Immature natural killer cell (primary cell): ENCODE measurements around the gene RAB3B. TPM values are rescaled to one million over a fixed set of nuclear protein-coding genes. Genes with fewer than 3 reads are reported as not detected.
"Not testable (repeated sequence)": the region's sequence is repeated elsewhere in the genome, so short reads cannot be mapped to it uniquely, and the experiment has no call there.

Source experiments
- DNase-seq, 3 donors: peaks; one replicate each; pipeline ENCODE4 v3.0.0; 2022; ENCODE audit warnings: mixed read lengths in 1 of 3
- H3K27ac Mint-ChIP-seq, 6 donors: one replicate each; pipeline ENCODE4 v1.8.0; 2020; ENCODE audit warnings: mixed read lengths in 6 of 6, mild to moderate bottlenecking in 5 of 6, inconsistent platforms in 4 of 6, moderate library complexity in 3 of 6
- H3K27me3 Mint-ChIP-seq, 3 donors: one replicate each; pipeline ENCODE4 v1.8.0; 2020 to 2021; ENCODE audit warnings: low read depth in 3 of 3, mild to moderate bottlenecking in 3 of 3, mixed read lengths in 3 of 3, moderate library complexity in 3 of 3, inconsistent platforms in 1 of 3
- H3K36me3 Mint-ChIP-seq, 3 donors: one replicate each; pipeline ENCODE4 v1.8.0; 2020; ENCODE audit warnings: mixed read lengths in 3 of 3, inconsistent platforms in 2 of 3, mild to moderate bottlenecking in 2 of 3
- H3K4me1 Mint-ChIP-seq, 2 donors: one replicate each; pipeline ENCODE4 v1.8.0; 2020; ENCODE audit warnings: inconsistent platforms in 2 of 2, mild to moderate bottlenecking in 2 of 2, mixed read lengths in 2 of 2, moderate library complexity in 1 of 2
- H3K4me3 Mint-ChIP-seq, 5 donors: one replicate each; pipeline ENCODE4 v1.8.0; 2020; ENCODE audit warnings: mild to moderate bottlenecking in 5 of 5, mixed read lengths in 5 of 5, inconsistent platforms in 3 of 5, moderate library complexity in 3 of 5
- H3K9me3 Mint-ChIP-seq, 6 donors: one replicate each; pipeline ENCODE4 v1.8.0; 2020; ENCODE audit warnings: mild to moderate bottlenecking in 6 of 6, mixed read lengths in 6 of 6, inconsistent platforms in 4 of 6, moderate library complexity in 3 of 6
- polyA plus RNA-seq, 3 donors: library from polyadenylated mRNA; unstranded; fragments of 300-500 nt; fragmentation: Illumina TruSeq; gene quantifications; one replicate each; pipeline ENCODE4 v1.2.3, GENCODE V29; 2021

The RAB3B gene
- polyA plus RNA-seq, 3 donors from 2014 or later = not detected

DNA sequence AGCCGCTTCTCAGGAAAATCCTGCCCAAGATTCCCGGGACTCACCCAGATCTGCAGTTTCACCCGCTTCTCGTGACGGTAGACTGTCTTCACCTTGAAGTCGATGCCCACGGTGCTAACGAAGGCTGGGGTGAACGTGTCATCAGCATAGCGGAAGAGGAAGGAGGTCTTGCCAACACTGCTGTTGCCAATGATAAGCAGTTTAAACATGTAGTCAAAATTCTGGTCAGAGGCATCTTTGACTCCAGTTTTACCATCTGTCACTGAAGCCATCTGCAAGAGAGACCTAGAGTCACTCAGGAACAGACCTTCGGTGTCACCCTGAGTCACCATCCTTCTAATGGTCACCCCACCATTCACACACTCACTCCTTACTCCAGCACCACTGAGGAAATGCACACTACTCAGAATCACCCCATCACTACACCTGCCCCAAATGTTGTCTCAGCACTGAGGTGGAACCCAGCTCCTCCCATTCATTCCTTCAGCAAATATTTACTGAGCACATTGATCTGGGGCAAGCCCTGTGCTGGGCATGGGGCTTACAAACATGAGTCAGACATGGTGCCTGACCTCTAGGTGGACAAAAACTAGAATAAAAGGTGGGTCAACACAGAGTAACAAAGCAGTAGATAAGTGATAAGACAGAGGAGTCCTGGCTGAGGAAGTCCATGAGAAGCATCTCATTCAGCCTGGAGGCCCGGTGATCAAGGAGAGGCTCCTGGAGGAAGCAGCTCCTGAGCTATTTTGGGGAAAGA is 13.5 kb downstream of the RAB3B start:
- no peak overlapping the region for H3K27ac Mint-ChIP-seq
- no peak for DNase-seq

GRCh38 chr1:51973587-51974474 is 16.7 kb downstream of the RAB3B start:
- DNase-seq = no peak
- Mint-ChIP-seq H3K36me3 (no peaks in the 10 kb centered on the region), H3K27me3 (peaks cover 1 to 7% (median 2%) of the 10 kb centered on the region in 3 donors), H3K4me3 (no peak overlapping the region), H3K9me3 (peaks cover 0 to 1% (median 0%) of the 10 kb centered on the region in 6 donors), H3K27ac (no peak overlapping the region), H3K4me1 (no peaks in the 10 kb centered on the region)

More for the DNA sequence above, 13.5 kb downstream of the RAB3B start:
- Mint-ChIP-seq H3K4me3 (no peak overlapping the region), H3K27me3 (peaks cover 1 to 7% (median 2%) of the 10 kb centered on the region in 3 donors), H3K9me3 (peaks cover 0 to 1% (median 0%) of the 10 kb centered on the region in 6 donors), H3K36me3 (no peaks in the 10 kb centered on the region), H3K4me1 (no peaks in the 10 kb centered on the region)

- Mint-ChIP-seq H3K27ac (no peak overlapping the region), H3K36me3 (no peaks in the 10 kb centered on the region), H3K9me3 (no peaks in the 10 kb centered on the region), H3K4me3 (no peak overlapping the region), H3K27me3 (peaks cover 0 to 3% (median 0%) of the 10 kb centered on the region in 3 donors), H3K4me1 (no peaks in the 10 kb centered on the region)
- DNase-seq = no peak
Observed at GRCh38 chr1:51969038-51969705, 21.3 kb downstream of the RAB3B start.

- Mint-ChIP-seq H3K27ac (no peak overlapping the region), H3K27me3 (peaks cover 0 to 3% (median 0%) of the 10 kb centered on the region in 3 donors), H3K36me3 (no peaks in the 10 kb centered on the region), H3K4me1 (no peaks in the 10 kb centered on the region), H3K9me3 (no peaks in the 10 kb centered on the region), H3K4me3 (no peak overlapping the region)
- no peak for DNase-seq
Observed at GRCh38 chr1:51968632-51969031, 21.9 kb downstream of the RAB3B start.

DNA sequence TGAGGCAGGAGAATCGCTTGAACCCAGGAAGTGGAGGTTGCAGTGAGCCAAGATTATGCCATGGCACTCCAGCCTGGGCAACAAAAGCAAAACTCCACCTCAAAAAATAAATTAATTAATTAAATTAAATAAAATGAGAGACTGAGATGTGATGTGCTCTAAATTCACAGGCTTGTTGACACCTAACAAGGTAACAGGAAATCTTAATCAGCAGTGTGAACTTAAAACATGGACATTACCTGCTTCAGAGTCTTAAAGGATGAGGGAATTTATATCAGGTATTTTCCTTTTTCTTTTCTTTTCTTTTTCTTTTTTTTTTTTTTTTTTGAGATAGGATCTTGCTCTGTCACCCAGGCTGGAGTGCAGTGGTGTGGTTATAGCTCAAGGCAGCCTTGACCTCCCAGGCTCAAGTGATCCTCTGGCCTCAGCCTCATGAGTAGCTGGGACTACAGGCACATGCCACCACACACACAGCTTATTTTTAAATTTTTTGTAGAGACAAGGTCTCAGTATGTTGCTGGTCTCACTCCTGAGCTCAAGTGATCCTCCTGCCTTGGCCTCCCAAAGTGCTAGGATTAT is 23.2 kb downstream of the RAB3B start:
- not testable (repeated sequence) for H3K27me3 Mint-ChIP-seq, H3K27ac Mint-ChIP-seq, H3K4me3 Mint-ChIP-seq, H3K4me1 Mint-ChIP-seq, H3K9me3 Mint-ChIP-seq, H3K36me3 Mint-ChIP-seq, DNase-seq

GRCh38 chr1:51966559-51966958 is 23.9 kb downstream of the RAB3B start:
- H3K27me3 Mint-ChIP-seq = peaks cover 0 to 3% (median 0%) of the 10 kb centered on the region in 3 donors
- DNase-seq = no peak
- no peak overlapping the region for H3K27ac Mint-ChIP-seq
- no peaks in the 10 kb centered on the region for H3K4me1 Mint-ChIP-seq
- no peaks in the 10 kb centered on the region for H3K36me3 Mint-ChIP-seq
- H3K4me3 Mint-ChIP-seq = no peak overlapping the region
- H3K9me3 Mint-ChIP-seq = no peaks in the 10 kb centered on the region

- no peaks in the 10 kb centered on the region for H3K4me1 Mint-ChIP-seq
- no peaks in the 10 kb centered on the region for H3K9me3 Mint-ChIP-seq
- no peak overlapping the region for H3K27ac Mint-ChIP-seq
- DNase-seq = no peak
- no peaks in the 10 kb centered on the region for H3K36me3 Mint-ChIP-seq
- no peak overlapping the region for H3K4me3 Mint-ChIP-seq
- H3K27me3 Mint-ChIP-seq = peaks cover under 1 to 5% (median 3%) of the 10 kb centered on the region in 3 donors
Observed at GRCh38 chr1:51964309-51964696, 26.2 kb downstream of the RAB3B start.

DNA sequence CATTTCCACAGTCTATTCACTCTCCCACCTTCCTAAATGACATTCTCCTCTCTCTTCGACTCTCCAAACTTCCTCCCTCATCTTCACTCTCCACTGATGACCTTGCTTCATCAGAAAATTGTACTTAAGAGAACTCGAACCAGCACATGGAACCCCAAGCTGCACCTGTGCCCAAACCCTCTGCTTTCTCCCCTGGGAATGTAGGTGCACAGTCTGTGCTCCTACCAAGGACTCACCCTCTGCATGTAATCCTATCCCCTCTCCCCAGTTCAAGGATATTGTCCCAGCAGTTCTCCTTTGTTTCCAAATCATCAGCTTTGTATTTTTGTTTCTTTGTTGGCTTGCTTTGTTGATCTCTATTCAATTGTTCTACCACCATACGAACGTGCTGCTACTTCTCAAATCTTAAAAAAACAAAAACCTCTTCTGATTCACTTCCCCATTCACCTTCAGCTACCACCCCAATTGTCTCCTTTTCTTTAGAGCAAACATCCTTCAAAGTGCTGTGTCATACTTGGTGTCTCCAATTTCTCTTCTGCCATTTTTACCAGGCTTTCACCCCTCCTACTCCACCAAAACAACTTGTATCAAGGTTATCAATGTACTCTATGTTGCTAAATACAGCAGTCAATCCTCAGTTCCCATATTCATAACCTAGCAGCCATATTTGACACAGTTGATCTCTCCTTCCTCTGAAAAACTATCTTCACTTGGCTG is 26.8 kb downstream of the RAB3B start:
- Mint-ChIP-seq H3K36me3 (no peaks in the 10 kb centered on the region), H3K27me3 (peaks cover 3 to 5% (median 3%) of the 10 kb centered on the region in 3 donors), H3K4me1 (no peaks in the 10 kb centered on the region), H3K9me3 (no peaks in the 10 kb centered on the region), H3K4me3 (no peak overlapping the region), H3K27ac (no peak overlapping the region)
- DNase-seq = no peak

- H3K9me3 Mint-ChIP-seq = no peaks in the 10 kb centered on the region
- no peaks in the 10 kb centered on the region for H3K4me1 Mint-ChIP-seq
- H3K36me3 Mint-ChIP-seq = no peaks in the 10 kb centered on the region
- no peak overlapping the region for H3K27ac Mint-ChIP-seq
- H3K4me3 Mint-ChIP-seq = no peak overlapping the region
- H3K27me3 Mint-ChIP-seq = peaks cover 3 to 5% (median 4%) of the 10 kb centered on the region in 3 donors
- no peak for DNase-seq
Observed at GRCh38 chr1:51962486-51963356, 27.8 kb downstream of the RAB3B start.

- Mint-ChIP-seq H3K36me3 (no peaks in the 10 kb centered on the region), H3K27me3 (peaks cover 3 to 5% (median 4%) of the 10 kb centered on the region in 3 donors), H3K4me1 (no peaks in the 10 kb centered on the region), H3K27ac (no peak overlapping the region), H3K9me3 (no peaks in the 10 kb centered on the region), H3K4me3 (no peak overlapping the region)
- no peak for DNase-seq
Observed at GRCh38 chr1:51961954-51962353, 28.5 kb downstream of the RAB3B start.

DNA sequence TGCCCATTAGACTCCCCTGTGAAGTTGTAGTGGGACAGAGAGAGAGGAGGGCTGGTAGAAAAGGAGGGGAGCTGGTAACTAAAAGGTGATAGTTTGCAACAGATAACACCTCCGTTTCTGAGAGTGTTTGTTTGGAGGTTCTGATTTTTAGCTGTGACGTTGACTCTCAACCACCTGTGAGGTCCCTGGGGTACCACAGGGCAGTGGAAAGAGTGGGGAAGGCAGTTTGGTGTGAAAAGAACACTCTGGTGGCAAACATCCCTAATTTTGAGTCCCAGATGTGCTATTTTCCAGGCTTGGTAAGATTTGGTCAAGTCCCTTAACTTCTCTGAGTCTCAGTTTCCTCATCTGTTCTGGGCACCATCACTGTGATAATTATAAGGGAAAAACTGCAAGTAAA is 29.3 kb downstream of the RAB3B start:
- Mint-ChIP-seq H3K27me3 (peaks cover 2 to 7% (median 5%) of the 10 kb centered on the region in 3 donors), H3K36me3 (no peaks in the 10 kb centered on the region), H3K4me3 (no peak overlapping the region)

GRCh38 chr1:51960262-51960661 is 30.2 kb downstream of the RAB3B start:
- Mint-ChIP-seq H3K9me3 (no peaks in the 10 kb centered on the region), H3K27ac (no peak overlapping the region), H3K4me3 (no peak overlapping the region), H3K4me1 (no peaks in the 10 kb centered on the region), H3K36me3 (no peaks in the 10 kb centered on the region), H3K27me3 (peaks cover 0 to 7% (median 5%) of the 10 kb centered on the region in 3 donors)
- DNase-seq = no peak

More for the DNA sequence above, 29.3 kb downstream of the RAB3B start:
- Mint-ChIP-seq H3K9me3 (no peaks in the 10 kb centered on the region), H3K4me1 (no peaks in the 10 kb centered on the region), H3K27ac (no peak overlapping the region)
- DNase-seq = no peak
